Stimulated activated naive CD8-positive, alpha-beta T cell treated with anti-CD3 and anti-CD28 coated beads, Interleukin-15, Interleukin-2, amounts not matched to agents 100 ng/mL and 50 ng/mL, for 24 hours (primary cell): Measurements from ENCODE around the gene CCDC148.
"Not testable (repeated sequence)": the region's sequence is repeated elsewhere in the genome, so short reads cannot be mapped to it uniquely, and the experiment has no call there.

Source experiments
- H3K27ac Mint-ChIP-seq: one replicate; pipeline ENCODE4 v1.8.0; 2021; ENCODE audit warnings: mild to moderate bottlenecking, mixed read lengths
- H3K27me3 Mint-ChIP-seq: one replicate; pipeline ENCODE4 v1.8.0; 2021; ENCODE audit warnings: mixed read lengths
- H3K36me3 Mint-ChIP-seq: one replicate; pipeline ENCODE4 v1.8.0; 2021; ENCODE audit warnings: low read depth, mixed read lengths
- H3K4me1 Mint-ChIP-seq: one replicate; pipeline ENCODE4 v1.8.0; 2021; ENCODE audit warnings: low read depth, mixed read lengths
- H3K4me3 Mint-ChIP-seq: one replicate; pipeline ENCODE4 v1.8.0; 2021; ENCODE audit warnings: mild to moderate bottlenecking, mixed read lengths
- H3K9me3 Mint-ChIP-seq: one replicate; pipeline ENCODE4 v1.8.0; 2021; ENCODE audit warnings: mixed read lengths

Gene CCDC148

DNA sequence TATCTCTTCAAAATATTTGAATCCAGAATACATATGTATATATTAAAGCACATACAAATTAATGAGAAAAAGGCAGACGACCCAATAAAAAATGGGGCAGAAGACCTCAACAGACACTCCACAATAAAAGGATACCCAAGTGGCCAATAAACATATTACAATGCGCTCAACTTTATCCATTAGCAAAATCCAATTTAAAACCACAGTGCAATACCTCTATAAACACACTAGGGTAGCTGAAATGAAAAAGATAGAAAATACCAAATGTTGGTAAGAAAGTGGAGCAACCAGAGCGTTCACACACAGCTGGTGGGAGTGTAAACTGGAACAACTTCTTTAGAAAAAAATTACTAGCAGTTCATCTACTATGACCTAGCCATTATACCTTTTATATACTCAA is 75.3 kb downstream of the CCDC148 start:
- H3K9me3 Mint-ChIP-seq: peaks cover 4% of the 10 kb centered on the region
- H3K27me3 Mint-ChIP-seq: peaks cover 4% of the 10 kb centered on the region

DNA sequence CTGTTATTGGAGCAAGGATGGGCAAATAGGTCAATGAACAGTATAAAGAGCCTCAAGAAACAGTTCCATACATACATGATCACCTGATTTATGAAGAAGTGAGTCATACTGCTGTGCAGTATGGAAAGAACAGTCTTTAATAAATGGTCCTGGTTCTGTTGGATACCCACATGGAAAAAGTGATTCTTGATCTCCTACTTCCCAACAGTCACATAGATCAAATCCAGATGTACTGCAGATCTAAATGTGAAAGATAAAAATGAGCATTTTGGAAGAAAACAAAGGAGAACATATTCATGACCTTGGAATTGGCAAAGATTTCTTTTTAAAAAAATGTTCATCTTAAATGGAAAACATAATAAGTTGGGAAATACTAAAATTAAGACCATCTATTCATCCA is 75.8 kb downstream of the CCDC148 start:
- Mint-ChIP-seq H3K27me3 (peaks cover 4% of the 10 kb centered on the region), H3K36me3 (no peaks in the 10 kb centered on the region), H3K4me3 (no peak overlapping the region), H3K4me1 (no peaks in the 10 kb centered on the region), H3K27ac (no peak overlapping the region), H3K9me3 (peaks cover 4% of the 10 kb centered on the region)

More for the DNA sequence above, 75.3 kb downstream of the CCDC148 start:
- Mint-ChIP-seq H3K27ac (no peak overlapping the region), H3K4me1 (no peaks in the 10 kb centered on the region), H3K4me3 (no peak overlapping the region), H3K36me3 (no peaks in the 10 kb centered on the region)

DNA sequence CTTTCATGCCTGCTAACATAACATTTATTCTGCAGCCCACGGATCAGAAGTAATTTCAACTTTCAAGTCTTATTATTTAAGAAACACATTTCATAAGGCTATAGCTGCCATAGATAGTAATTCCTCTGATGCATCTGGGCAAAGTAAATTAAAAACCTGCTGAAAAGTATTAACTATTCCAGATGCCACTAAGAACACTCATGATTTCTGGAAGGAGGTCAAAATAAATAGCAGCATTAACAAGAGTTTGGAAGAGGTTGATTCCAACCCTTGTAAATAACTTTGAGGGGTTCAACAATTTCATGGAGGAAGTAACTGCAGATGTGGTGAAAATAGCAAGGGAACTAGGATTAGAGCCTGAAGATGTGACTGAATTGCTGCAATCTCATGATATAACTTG is 77.6 kb downstream of the CCDC148 start:
- Mint-ChIP-seq H3K36me3 (no peaks in the 10 kb centered on the region), H3K4me3 (no peak overlapping the region), H3K27ac (no peak overlapping the region), H3K9me3 (peaks cover 4% of the 10 kb centered on the region), H3K4me1 (no peaks in the 10 kb centered on the region), H3K27me3 (no peaks in the 10 kb centered on the region)

DNA sequence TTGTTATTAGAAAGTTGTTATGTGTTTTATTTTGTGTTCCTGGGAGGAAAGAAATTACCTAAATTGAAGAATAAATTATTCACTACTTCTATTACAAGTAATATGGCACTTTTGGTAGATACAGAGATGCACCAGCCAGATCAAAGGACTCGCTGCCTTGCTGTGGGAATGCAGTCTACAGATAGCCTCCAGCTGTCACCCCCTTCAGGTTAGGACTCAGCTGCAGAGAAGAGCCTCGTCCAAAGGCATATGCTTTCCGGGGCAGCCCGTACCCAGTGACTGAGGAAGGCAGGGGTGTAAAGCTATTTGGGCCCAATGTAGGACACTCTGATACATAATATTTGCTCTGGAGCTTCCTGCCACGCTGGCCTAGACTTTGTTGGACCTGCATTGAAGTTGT is 90.2 kb downstream of the CCDC148 start:
- Mint-ChIP-seq H3K9me3 (peaks cover 7% of the 10 kb centered on the region), H3K27me3 (no peaks in the 10 kb centered on the region), H3K4me1 (no peaks in the 10 kb centered on the region), H3K27ac (no peak overlapping the region), H3K4me3 (no peak overlapping the region), H3K36me3 (no peaks in the 10 kb centered on the region)

DNA sequence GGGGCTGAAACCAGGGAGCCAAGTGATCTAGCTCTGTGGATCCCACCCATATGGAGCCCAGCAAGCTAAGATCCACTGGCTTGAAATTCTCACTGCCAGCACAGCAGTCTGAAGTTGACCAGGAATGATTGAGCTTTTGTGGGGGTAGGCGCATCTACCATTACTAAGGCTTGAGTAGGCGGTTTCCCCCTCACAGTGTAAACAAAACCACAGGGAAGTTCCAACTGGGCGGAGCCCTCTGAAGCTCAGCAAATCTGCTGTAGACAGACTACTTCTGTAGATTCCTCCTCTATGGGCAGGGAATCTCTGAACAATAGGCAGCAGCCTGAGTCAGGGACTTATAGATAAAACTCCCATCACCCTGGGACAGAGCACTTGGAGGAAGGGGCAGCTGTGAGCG is 96.7 kb downstream of the CCDC148 start:
- no peak overlapping the region for H3K4me3 Mint-ChIP-seq

DNA sequence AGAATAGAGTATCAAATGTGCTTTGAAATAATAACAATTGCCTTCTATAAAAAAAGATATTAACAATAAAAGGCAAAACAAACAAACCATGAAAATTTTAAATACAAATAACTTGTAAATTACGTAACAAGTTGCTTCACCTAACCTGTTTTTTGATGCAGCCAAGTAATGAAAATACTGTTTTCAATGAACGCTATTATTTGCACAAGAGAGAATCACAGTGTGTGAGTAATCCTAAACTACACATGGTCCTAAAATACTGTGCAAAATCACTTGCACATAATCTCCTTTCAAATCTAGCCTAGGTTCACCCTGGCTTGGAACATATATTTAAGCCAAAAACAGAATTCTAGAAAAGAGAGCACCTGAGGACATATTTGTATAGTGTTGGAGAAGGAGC is 98.9 kb downstream of the CCDC148 start:
- Mint-ChIP-seq H3K27me3 (peaks cover 4% of the 10 kb centered on the region), H3K27ac (no peak overlapping the region), H3K4me1 (no peaks in the 10 kb centered on the region), H3K9me3 (no peaks in the 10 kb centered on the region), H3K4me3 (no peak overlapping the region), H3K36me3 (no peaks in the 10 kb centered on the region)

More for the DNA sequence above, 96.7 kb downstream of the CCDC148 start:
- peaks cover 3% of the 10 kb centered on the region for H3K9me3 Mint-ChIP-seq
- H3K27me3 Mint-ChIP-seq: peaks cover 4% of the 10 kb centered on the region
- no peaks in the 10 kb centered on the region for H3K36me3 Mint-ChIP-seq
- H3K4me1 Mint-ChIP-seq: no peaks in the 10 kb centered on the region
- H3K27ac Mint-ChIP-seq: no peak overlapping the region

DNA sequence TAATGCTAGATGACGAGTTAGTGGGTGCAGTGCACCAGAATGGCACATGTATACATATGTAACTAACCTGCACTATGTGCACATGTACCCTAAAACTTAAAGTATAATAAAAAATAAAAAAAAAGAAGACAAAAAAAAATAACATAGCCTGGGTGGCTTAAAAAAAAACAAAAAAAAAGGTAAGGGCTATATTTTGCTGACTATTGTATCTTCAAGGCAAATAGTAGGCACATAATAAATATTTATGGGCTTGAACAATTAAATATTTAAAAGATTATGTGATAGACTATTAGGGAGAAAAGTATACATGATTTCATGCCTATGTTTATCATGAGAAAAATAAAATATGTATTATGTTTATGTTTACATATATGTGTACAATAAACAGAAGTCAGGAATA is 99.4 kb downstream of the CCDC148 start:
- Mint-ChIP-seq H3K27ac (no peak overlapping the region), H3K4me3 (no peak overlapping the region), H3K4me1 (no peaks in the 10 kb centered on the region)

DNA sequence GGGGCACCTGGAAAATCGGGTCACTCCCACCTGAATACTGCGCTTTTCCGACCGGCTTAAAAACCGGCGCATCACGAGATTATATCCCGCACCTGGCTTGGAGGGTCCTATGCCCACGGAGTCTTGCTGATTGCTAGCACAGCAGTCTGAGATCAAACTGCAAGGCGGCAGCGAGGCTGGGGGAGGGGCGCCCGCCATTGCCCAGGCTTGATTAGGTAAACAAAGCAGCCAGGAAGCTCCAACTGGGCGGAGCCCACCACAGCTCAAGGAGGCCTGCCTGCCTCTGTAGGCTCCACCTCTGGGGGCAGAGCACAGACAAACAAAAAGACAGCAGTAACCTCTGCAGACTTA is 105.1 kb downstream of the CCDC148 start:
- not testable (repeated sequence) for H3K36me3 Mint-ChIP-seq, H3K4me1 Mint-ChIP-seq, H3K9me3 Mint-ChIP-seq, H3K4me3 Mint-ChIP-seq, H3K27me3 Mint-ChIP-seq, H3K27ac Mint-ChIP-seq

More for the DNA sequence above, 99.4 kb downstream of the CCDC148 start:
- no peaks in the 10 kb centered on the region for H3K36me3 Mint-ChIP-seq
- H3K9me3 Mint-ChIP-seq: no peaks in the 10 kb centered on the region
- H3K27me3 Mint-ChIP-seq: peaks cover 4% of the 10 kb centered on the region

- H3K4me3 Mint-ChIP-seq, H3K4me1 Mint-ChIP-seq, H3K36me3 Mint-ChIP-seq, H3K27me3 Mint-ChIP-seq, H3K9me3 Mint-ChIP-seq, H3K27ac Mint-ChIP-seq: not testable (repeated sequence)
These were observed 105.6 kb downstream of the CCDC148 start for GRCh38 chr2:158350751-158351465.

GRCh38 chr2:158346032-158346431 is 110.5 kb downstream of the CCDC148 start:
- Mint-ChIP-seq H3K9me3 (no peaks in the 10 kb centered on the region), H3K27me3 (peaks cover 3% of the 10 kb centered on the region), H3K36me3 (no peaks in the 10 kb centered on the region), H3K4me1 (no peaks in the 10 kb centered on the region), H3K27ac (no peak overlapping the region), H3K4me3 (no peak overlapping the region)

GRCh38 chr2:158339513-158339912 is 117.0 kb downstream of the CCDC148 start:
- Mint-ChIP-seq H3K9me3 (no peaks in the 10 kb centered on the region), H3K4me1 (no peaks in the 10 kb centered on the region), H3K27me3 (peaks cover 13% of the 10 kb centered on the region), H3K4me3 (no peak overlapping the region), H3K27ac (no peak overlapping the region), H3K36me3 (no peaks in the 10 kb centered on the region)

DNA sequence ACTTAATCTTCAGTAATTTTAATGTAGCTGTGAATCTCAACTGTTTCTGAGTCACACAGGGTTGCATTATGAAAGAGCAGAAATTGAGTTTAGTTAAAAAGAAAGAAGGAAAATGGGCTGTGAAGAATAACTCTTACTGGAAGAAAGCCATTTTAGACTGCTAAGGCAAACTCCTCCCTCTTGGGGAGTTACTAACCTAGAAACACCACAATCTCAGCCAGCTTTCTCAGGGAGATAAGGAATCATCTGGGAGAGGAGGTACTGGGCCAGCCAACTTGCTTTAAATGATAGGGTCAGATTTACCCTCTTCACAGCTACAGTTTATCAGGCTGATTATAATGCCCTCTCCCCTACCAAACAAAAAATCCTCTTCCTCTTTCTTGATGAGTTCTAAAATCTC is 119.5 kb downstream of the CCDC148 start:
- H3K36me3 Mint-ChIP-seq: no peaks in the 10 kb centered on the region
- H3K9me3 Mint-ChIP-seq: peaks cover 9% of the 10 kb centered on the region
- H3K27ac Mint-ChIP-seq: no peak overlapping the region
- H3K4me1 Mint-ChIP-seq: no peaks in the 10 kb centered on the region
- H3K4me3 Mint-ChIP-seq: no peak overlapping the region
- peaks cover 13% of the 10 kb centered on the region for H3K27me3 Mint-ChIP-seq

GRCh38 chr2:158331799-158332198 is 124.8 kb downstream of the CCDC148 start:
- H3K27me3 Mint-ChIP-seq, H3K36me3 Mint-ChIP-seq, H3K4me3 Mint-ChIP-seq, H3K4me1 Mint-ChIP-seq, H3K27ac Mint-ChIP-seq: not testable (repeated sequence)
- H3K9me3 Mint-ChIP-seq: peaks cover 16% of the 10 kb centered on the region

- H3K9me3 Mint-ChIP-seq: peaks cover 4% of the 10 kb centered on the region
- no peaks in the 10 kb centered on the region for H3K36me3 Mint-ChIP-seq
- H3K27me3 Mint-ChIP-seq: no peaks in the 10 kb centered on the region
- no peak overlapping the region for H3K4me3 Mint-ChIP-seq
- H3K27ac Mint-ChIP-seq: no peak overlapping the region
- no peaks in the 10 kb centered on the region for H3K4me1 Mint-ChIP-seq
These were observed 130.7 kb downstream of the CCDC148 start for GRCh38 chr2:158325782-158326340.

- H3K4me3 Mint-ChIP-seq: no peak overlapping the region
- no peak overlapping the region for H3K27ac Mint-ChIP-seq
- no peaks in the 10 kb centered on the region for H3K9me3 Mint-ChIP-seq
- H3K27me3 Mint-ChIP-seq: no peaks in the 10 kb centered on the region
- H3K36me3 Mint-ChIP-seq: no peaks in the 10 kb centered on the region
- H3K4me1 Mint-ChIP-seq: no peaks in the 10 kb centered on the region
These were observed 131.3 kb downstream of the CCDC148 start for GRCh38 chr2:158325031-158325781.
